ENCODE data around the gene KRT6A. TPM values are rescaled to one million over a fixed set of nuclear protein-coding genes. Genes with fewer than 3 reads are reported as not detected.

Gene KRT6A
- total RNA-seq, 3 donors from 2014 or later = 1.4 TPM; not detected in 2

GRCh38 chr12:52532636-52533035 is 39.6 kb upstream of the KRT6A start:
- ATAC-seq = no peak
- Histone ChIP-seq H3K36me3 (ENCODE audit: low read depth) (no peaks in the 10 kb centered on the region), H3K4me1 (ENCODE audit: low read depth) (no peaks in the 10 kb centered on the region), H3K9me3 (no peaks in the 10 kb centered on the region), H3K4me3 (no peak overlapping the region)
- TF ChIP-seq CTCF (IDR thresholded peaks at IDR 0.05) = no peak
- no peak for DNase-seq
- intact Hi-C loops (cut with DNase I, micrococcal nuclease) = no loop called here

GRCh38 chr12:52531566-52532300 is 38.7 kb upstream of the KRT6A start:
- H3K9me3 ChIP-seq = no peaks in the 10 kb centered on the region
- no peak overlapping the region for H3K4me3 ChIP-seq
- DNase-seq (peak in 1 of 3 donors; percentile 6), ATAC-seq (no peak)
- H3K4me1 ChIP-seq (ENCODE audit: low read depth) = no peaks in the 10 kb centered on the region
- H3K36me3 ChIP-seq (ENCODE audit: low read depth) = no peaks in the 10 kb centered on the region
- no peak for TF ChIP-seq CTCF (IDR thresholded peaks at IDR 0.05)
- intact Hi-C loops (cut with DNase I, micrococcal nuclease) = no loop called here

- no peaks in the 10 kb centered on the region for H3K9me3 ChIP-seq
- no peak for ATAC-seq
- no peak for TF ChIP-seq CTCF (IDR thresholded peaks at IDR 0.05)
- H3K36me3 ChIP-seq (ENCODE audit: low read depth) = no peaks in the 10 kb centered on the region
- no peaks in the 10 kb centered on the region for H3K4me1 ChIP-seq (ENCODE audit: low read depth)
- no peak overlapping the region for H3K4me3 ChIP-seq
- DNase-seq = no peak
- intact Hi-C loops (cut with DNase I, micrococcal nuclease) = no loop called here
Measured at GRCh38 chr12:52530905-52531304, 37.8 kb upstream of the KRT6A start.

GRCh38 chr12:52530366-52530765 is 37.3 kb upstream of the KRT6A start:
- no peak for TF ChIP-seq CTCF (IDR thresholded peaks at IDR 0.05)
- intact Hi-C loops (cut with DNase I, micrococcal nuclease) = no loop called here
- H3K4me3 ChIP-seq = no peak overlapping the region
- DNase-seq (no peak), ATAC-seq (no peak)
- no peaks in the 10 kb centered on the region for H3K4me1 ChIP-seq (ENCODE audit: low read depth)
- no peaks in the 10 kb centered on the region for H3K36me3 ChIP-seq (ENCODE audit: low read depth)
- H3K9me3 ChIP-seq = no peaks in the 10 kb centered on the region

GRCh38 chr12:52529846-52530245 is 36.8 kb upstream of the KRT6A start:
- intact Hi-C loops (cut with DNase I, micrococcal nuclease) = no loop called here
- DNase-seq = no peak
- H3K9me3 ChIP-seq = no peaks in the 10 kb centered on the region

More at GRCh38 chr12:52529846-52530245, 36.8 kb upstream of the KRT6A start:
- no peaks in the 10 kb centered on the region for H3K36me3 ChIP-seq (ENCODE audit: low read depth)
- ATAC-seq = no peak
- no peaks in the 10 kb centered on the region for H3K4me1 ChIP-seq (ENCODE audit: low read depth)
- no peak overlapping the region for H3K4me3 ChIP-seq
- TF ChIP-seq CTCF (IDR thresholded peaks at IDR 0.05) = no peak

Measured in mucosa of descending colon (tissue), 3 donors.